GM18517 (cell line): Measurements from ENCODE around the gene SPINK2.

ENCODE experiments used
- ATAC-seq: cut with Tn5 transposase; IDR thresholded peaks from one replicate; pipeline ENCODE4 v1.9.1; 2021; ENCODE audit warnings: mild to moderate bottlenecking, moderate library complexity; ENCODE audit not compliant: unreplicated experiment

Gene SPINK2, protein sequence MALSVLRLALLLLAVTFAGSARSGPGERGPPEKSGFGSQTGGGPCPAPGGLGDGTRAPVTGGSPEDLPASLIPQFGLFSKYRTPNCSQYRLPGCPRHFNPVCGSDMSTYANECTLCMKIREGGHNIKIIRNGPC

GRCh38 chr4:56821381-56822243, at the start of gene SPINK2:
SPINK2 (minus strand) TSS chr4:56821701; CDS start chr4:56821662, 39 bp downstream.
- no peak for ATAC-seq

- no peak for ATAC-seq
Observed at GRCh38 chr4:56870946-56871345, 49.4 kb upstream of the SPINK2 start.

DNA sequence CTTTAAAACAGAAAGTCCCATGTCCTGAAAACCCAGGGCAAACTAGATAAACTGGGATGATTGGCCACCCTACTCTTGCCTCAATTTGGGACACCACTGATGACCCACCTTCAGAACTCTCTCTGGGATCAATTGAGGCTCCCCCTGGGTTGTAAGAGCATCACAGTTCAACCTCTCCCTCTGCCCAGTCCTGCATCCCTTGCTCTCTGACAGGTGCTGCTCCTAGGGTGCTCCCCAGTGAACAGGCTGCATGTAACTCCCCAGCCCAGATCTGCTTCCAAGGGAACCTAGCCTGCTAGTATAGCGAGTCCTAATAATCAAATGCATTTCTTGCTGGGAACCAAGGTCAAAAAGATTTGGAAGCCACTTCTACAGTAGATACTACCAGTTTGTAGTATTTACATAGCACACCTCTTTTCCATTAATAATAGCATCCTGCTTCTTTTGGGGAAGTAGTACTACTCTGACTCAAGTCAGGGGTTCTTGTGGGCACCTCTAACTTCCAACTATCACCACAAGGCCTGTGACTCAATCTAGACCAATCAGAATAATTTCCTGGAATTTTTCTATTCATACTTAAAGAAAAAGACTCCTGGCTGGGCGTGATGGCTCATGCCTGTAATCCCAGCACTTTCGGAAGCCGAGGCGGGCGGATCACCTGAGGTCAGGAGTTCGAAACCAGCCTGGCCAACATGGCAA, 42.1 kb upstream of the SPINK2 start:
- no peak for ATAC-seq

DNA sequence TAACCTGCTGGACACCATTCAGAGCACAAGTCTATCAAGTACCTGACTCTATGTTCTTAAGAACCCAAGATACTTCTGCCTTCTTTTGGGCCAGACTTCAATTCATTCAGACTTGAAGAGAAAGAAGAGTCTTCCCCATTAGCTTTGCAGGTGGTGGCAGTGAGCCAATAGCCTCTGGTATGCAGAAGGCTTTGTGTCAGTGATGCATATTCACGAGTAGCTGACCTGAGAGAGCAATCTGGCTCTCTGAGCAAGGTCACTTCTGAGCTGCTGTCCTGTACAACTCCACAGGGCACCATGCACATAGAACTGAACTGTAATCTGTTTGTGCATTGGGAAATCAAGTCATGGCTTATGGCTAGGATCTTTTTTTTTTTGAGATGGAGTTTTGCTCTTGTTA, 39.9 kb upstream of the SPINK2 start:
- no peak for ATAC-seq

DNA sequence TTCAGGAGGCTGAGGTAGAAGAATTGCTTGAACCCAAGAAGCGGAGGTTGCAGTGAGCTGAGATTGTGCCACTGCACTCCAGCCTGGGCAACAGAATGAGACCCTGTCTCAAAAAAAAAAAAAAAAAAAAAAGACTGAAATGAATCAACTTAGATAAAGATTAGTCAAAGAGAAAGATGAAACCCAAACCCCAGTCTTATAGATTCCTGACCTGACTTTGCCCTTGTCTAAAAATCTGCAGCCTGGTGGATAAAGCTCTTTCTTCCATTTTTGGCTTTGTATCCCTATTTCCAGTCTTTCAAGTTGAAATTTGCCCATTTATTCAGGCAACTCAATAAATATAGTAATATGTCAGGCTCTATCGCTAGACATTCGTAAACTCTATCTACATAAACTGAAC, 39.3 kb upstream of the SPINK2 start:
- ATAC-seq = peak; percentile 42

GRCh38 chr4:56859841-56860240, 38.3 kb upstream of the SPINK2 start:
- peak; percentile 65 for ATAC-seq

GRCh38 chr4:56857601-56858309, 36.3 kb upstream of the SPINK2 start:
- ATAC-seq = no peak

GRCh38 chr4:56856656-56857055, 35.2 kb upstream of the SPINK2 start:
- ATAC-seq = no peak

DNA sequence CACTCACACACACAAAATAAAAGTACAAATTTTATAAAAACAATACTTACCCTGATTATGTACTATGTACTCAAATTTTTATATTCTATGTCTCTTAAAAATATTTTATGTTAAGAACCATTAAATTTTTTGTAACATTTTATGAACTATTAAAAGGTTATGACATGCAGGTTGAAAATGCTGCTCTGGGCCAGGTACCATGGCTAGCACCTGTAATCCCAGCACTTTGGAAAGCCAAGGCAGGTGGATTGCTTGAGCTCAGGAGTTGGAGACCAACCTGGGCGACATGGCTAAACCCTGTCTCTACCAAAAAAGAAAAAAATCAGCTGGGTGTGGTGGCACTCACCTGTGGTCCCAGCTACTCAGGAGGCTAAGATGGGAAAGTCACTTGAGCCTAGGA, 29.4 kb upstream of the SPINK2 start:
- ATAC-seq = no peak

- ATAC-seq = peak; percentile 77
Observed at GRCh38 chr4:56844802-56845580, 23.5 kb upstream of the SPINK2 start.

- ATAC-seq = no peak
Observed at GRCh38 chr4:56843421-56843899, 22.0 kb upstream of the SPINK2 start.

GRCh38 chr4:56840559-56840958, 19.1 kb upstream of the SPINK2 start:
- ATAC-seq = no peak

- peak; percentile 92 for ATAC-seq
Observed at GRCh38 chr4:56828784-56829535, 7.5 kb upstream of the SPINK2 start.

GRCh38 chr4:56823933-56824600, 2.6 kb upstream of the SPINK2 start:
- no peak for ATAC-seq

DNA sequence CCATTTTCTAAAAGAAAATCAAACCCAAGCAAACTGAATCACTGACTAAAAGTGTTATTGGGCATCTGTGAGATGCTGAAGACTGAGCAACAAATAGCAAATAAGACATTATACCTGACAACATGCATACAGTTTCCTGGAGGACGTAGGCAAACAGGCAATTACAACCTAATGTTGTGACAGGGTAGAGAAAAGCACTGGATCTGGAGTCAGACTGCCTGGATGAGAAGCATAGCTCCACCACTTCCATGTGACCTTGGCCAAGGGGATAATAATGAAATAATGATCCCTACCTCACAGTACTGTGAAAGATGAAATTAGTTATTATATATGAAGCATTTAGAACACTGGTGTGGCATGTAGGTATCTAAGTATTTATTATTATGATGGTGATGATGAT, 2.7 kb downstream of the SPINK2 start:
- ATAC-seq = no peak

DNA sequence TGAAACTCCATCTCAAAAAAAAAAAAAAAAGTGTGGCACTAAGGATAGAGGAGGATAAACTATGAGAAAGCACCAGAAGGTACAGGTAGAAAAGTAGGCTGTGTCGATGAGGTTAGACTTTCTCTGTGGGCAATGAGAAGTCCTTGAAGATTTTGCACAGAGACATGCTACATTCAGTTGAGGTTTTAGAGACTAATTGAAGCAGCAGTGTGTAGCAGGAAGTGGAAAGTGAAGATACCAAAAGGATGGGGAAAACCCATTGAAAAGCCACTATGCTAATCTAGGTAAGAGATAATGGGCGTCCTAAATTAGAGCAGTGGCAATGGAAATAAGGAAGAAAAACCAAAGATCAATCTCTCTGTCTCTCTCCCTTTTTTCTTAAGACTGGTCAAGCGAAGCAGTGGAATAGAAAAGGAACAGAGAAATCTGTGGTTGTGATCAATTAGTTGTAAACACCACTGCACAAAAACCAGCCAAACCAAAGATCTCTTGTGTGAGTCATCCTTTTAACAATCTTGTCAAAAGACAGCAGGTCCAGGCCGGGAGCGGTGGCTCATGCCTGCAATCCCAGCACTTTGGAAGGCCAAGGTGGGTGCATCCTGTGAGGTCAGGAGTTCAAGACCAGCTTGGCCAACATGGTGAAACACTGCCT, 3.5 kb downstream of the SPINK2 start:
- ATAC-seq = peak; percentile 94

GRCh38 chr4:56806666-56807065, 14.8 kb downstream of the SPINK2 start:
- ATAC-seq = no peak

DNA sequence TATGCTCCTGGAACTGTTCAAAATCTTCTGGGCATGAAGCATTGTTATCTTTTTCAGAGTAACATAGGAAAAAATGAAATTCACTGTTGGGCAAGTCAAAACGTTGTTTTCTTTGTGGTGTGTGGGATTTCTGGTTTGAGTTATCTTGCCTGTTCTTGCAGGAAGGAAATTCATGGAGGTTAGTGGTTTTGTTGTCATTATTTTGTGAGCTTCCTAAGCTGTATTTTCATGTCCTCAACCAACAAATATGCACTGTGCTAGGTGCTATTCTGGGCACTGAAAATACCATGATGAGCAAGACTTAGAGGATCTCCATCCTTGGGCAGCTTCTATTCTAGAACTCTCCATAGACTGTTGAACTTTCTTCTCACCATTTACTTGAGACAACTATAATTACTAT, 16.9 kb downstream of the SPINK2 start:
- no peak for ATAC-seq

- ATAC-seq = no peak
Observed at GRCh38 chr4:56803471-56803870, 18.0 kb downstream of the SPINK2 start.
